HCT116 (cell line): Measurements from ENCODE around the gene MGME1. TPM values are rescaled to one million over a fixed set of nuclear protein-coding genes. Genes with fewer than 3 reads are reported as not detected.

Experiments
- ATAC-seq: fragments of 200-7000 bp; cut with Tn5 transposase; 2 replicates; pipeline ENCODE4 v1.9.1; 2020; ENCODE audit warnings: mild to moderate bottlenecking, moderate library complexity
- BruUV-seq: library from RNA; stranded (reverse); fragments of 400-500 nt; replicated peaks from 2 replicates; lab custom pipeline; 2021; lab: Mats Ljungman, UMichigan
- CTCF ChIA-PET: fragments of 300-600 bp; sonication (Branson Sonifier 250); formaldehyde crosslinking; loops from one replicate; lab custom pipeline; 2021; ENCODE audit warnings: antibody characterized with exemption; lab: Charles Lee
- POLR2A ChIA-PET: fragments of 300-600, 350-600 bp; sonication (Branson Sonifier 250); formaldehyde crosslinking; loops from one replicate; lab custom pipeline; 2021; ENCODE audit warnings: antibody characterized with exemption; lab: Charles Lee
- RAD21 ChIA-PET, 2 experiments: fragments of 300-600 bp; sonication (Branson Sonifier 250); formaldehyde crosslinking; loops; one replicate each; lab custom pipeline; 2023; ENCODE audit warnings: low total read pairs in 2 of 2; ENCODE audit not compliant: uncharacterized antibody in 2 of 2, unreplicated experiment in 2 of 2, low non-redundant PET in 1 of 2; lab: Charles Lee
- DNase-seq: peaks from one replicate; pipeline ENCODE4 v3.0.0-alpha.2; 2010; ENCODE audit warnings: low read depth, low spot score
- H2AFZ ChIP-seq: fragments of 200-600 bp; shearing (Covaris generic), sonication (generic); 2 replicates; pipeline ENCODE4 v1.6.1; 2017; ENCODE audit warnings: low read depth, mixed run types, mixed read lengths, antibody characterized with exemption, low read length; ENCODE audit not compliant: poor library complexity, severe bottlenecking
- H3K27ac ChIP-seq: 2 replicates; pipeline ENCODE4 v1.5.1; 2012; ENCODE audit warnings: low read depth, low read length
- H3K27me3 ChIP-seq: fragments of 200-600 bp; sonication (generic); 2 replicates; pipeline ENCODE4 v1.6.1; 2016; ENCODE audit warnings: mixed run types, low read length, mixed read lengths; ENCODE audit not compliant: insufficient read depth
- H3K36me3 ChIP-seq, 2 experiments: fragments of 200-500 bp in 1 of 2; fragments of 200-600 bp in 1 of 2; sonication (Bioruptor generic) in 1 of 2; sonication (generic) in 1 of 2; 2 replicates each; pipeline versions ENCODE4 v1.5.1 to v1.6.1; 2014 to 2016; ENCODE audit warnings: low read length in 2 of 2, inconsistent platforms in 1 of 2, mixed read lengths in 1 of 2, mixed run types in 1 of 2; ENCODE audit not compliant: insufficient read depth in 2 of 2, control insufficient read depth in 1 of 2
- H3K4me1 ChIP-seq, 2 experiments: fragments of 200-600 bp in 1 of 2; sonication (generic) in 1 of 2; 2 replicates each; pipeline versions ENCODE4 v1.5.1 to v1.6.1; 2012 to 2017; ENCODE audit warnings: low read length in 2 of 2, inconsistent platforms in 1 of 2, mild to moderate bottlenecking in 1 of 2, mixed read lengths in 1 of 2, mixed run types in 1 of 2, moderate library complexity in 1 of 2; ENCODE audit not compliant: insufficient read depth in 2 of 2, control insufficient read depth in 1 of 2
- H3K4me2 ChIP-seq: fragments of 200-600 bp; sonication (generic); 2 replicates; pipeline ENCODE4 v1.6.1; 2017; ENCODE audit warnings: mixed run types, low read length, mixed read lengths
- H3K4me3 ChIP-seq, 2 experiments: fragments of 200-600 bp in 1 of 2; sonication (generic) in 1 of 2; replicated peaks in 1 of 2; 2 replicates each; pipeline ENCODE4 v1.5.1; 2011 to 2016; ENCODE audit warnings: low read length in 2 of 2, control low read depth in 1 of 2, low read depth in 1 of 2, mild to moderate bottlenecking in 1 of 2, mixed read lengths in 1 of 2, mixed run types in 1 of 2
- H3K79me2 ChIP-seq: fragments of 200-600 bp; sonication (generic); 2 replicates; pipeline ENCODE4 v1.6.1; 2017; ENCODE audit warnings: mild to moderate bottlenecking, mixed run types, low read length, moderate library complexity, mixed read lengths; ENCODE audit not compliant: insufficient read depth
- H3K9ac ChIP-seq: fragments of 200-600 bp; sonication (generic); 2 replicates; pipeline ENCODE4 v1.6.1; 2016; ENCODE audit warnings: low read length, mixed read lengths
- H3K9me2 ChIP-seq: fragments of 200-600 bp; sonication (generic), shearing (Covaris generic); 2 replicates; pipeline ENCODE4 v1.6.1; 2017; ENCODE audit warnings: mixed run types, mild to moderate bottlenecking, moderate library complexity; ENCODE audit not compliant: insufficient read depth
- H3K9me3 ChIP-seq, 2 experiments: fragments of 200-500 bp in 1 of 2; fragments of 200-600 bp in 1 of 2; sonication (Bioruptor generic) in 1 of 2; sonication (generic) in 1 of 2; 2 replicates each; pipeline ENCODE4 v1.6.1; 2014 to 2017; ENCODE audit warnings: low read length in 2 of 2, mixed read lengths in 2 of 2, inconsistent platforms in 1 of 2, low read depth in 1 of 2, mild to moderate bottlenecking in 1 of 2, mixed run types in 1 of 2, moderate library complexity in 1 of 2; ENCODE audit not compliant: control insufficient read depth in 1 of 2, insufficient read depth in 1 of 2
- H4K20me1 ChIP-seq: fragments of 200-600 bp; sonication (generic), shearing (Covaris generic); 2 replicates; pipeline ENCODE4 v1.6.1; 2017; ENCODE audit warnings: mixed run types, mild to moderate bottlenecking, moderate library complexity; ENCODE audit not compliant: insufficient read depth
- CBX3 ChIP-seq: IDR thresholded peaks from 2 replicates; pipeline ENCODE4 v1.6.1; 2012; ENCODE audit warnings: low read depth
- CEBPB ChIP-seq: IDR thresholded peaks from 2 replicates; pipeline ENCODE4 v1.6.1; 2012; ENCODE audit warnings: low read depth
- EGR1 ChIP-seq: IDR thresholded peaks from 2 replicates; pipeline ENCODE4 v1.6.1; 2012; ENCODE audit warnings: low read depth
- EZH2 ChIP-seq: fragments of 200-600 bp; sonication (generic); IDR thresholded peaks from 2 replicates; pipeline ENCODE4 v1.6.1; 2017; ENCODE audit warnings: antibody characterized with exemption, mixed run types
- MAX ChIP-seq: IDR thresholded peaks from 2 replicates; pipeline ENCODE4 v1.6.1; 2012
- POLR2A ChIP-seq: IDR thresholded peaks from 2 replicates; pipeline ENCODE4 v1.7.0; 2011; ENCODE audit warnings: borderline replicate concordance; ENCODE audit not compliant: insufficient read depth, insufficient read length; ENCODE audit errors: extremely low read depth
- POLR2AphosphoS5 ChIP-seq: IDR thresholded peaks from 2 replicates; pipeline ENCODE4 v1.6.1; 2011; ENCODE audit warnings: mild to moderate bottlenecking, low read depth, low read length, moderate library complexity
- RAD21 ChIP-seq: IDR thresholded peaks from 2 replicates; pipeline ENCODE4 v1.6.1; 2012; ENCODE audit warnings: low read depth, mild to moderate bottlenecking
- SIN3A ChIP-seq: IDR thresholded peaks from 2 replicates; pipeline ENCODE4 v1.6.1; 2012; ENCODE audit warnings: low read depth
- SP1 ChIP-seq: IDR thresholded peaks from 2 replicates; pipeline ENCODE4 v1.6.1; 2012; ENCODE audit warnings: low read depth
- SRF ChIP-seq: IDR thresholded peaks from 2 replicates; pipeline ENCODE4 v1.6.1; 2012; ENCODE audit warnings: low read depth
- YY1 ChIP-seq: IDR thresholded peaks from 2 replicates; pipeline ENCODE4 v1.6.1; 2011; ENCODE audit warnings: low read length, low read depth, moderate library complexity, mild to moderate bottlenecking; ENCODE audit not compliant: insufficient replicate concordance; ENCODE audit errors: extremely low read depth
- ZFX ChIP-seq: fragments of 450-650 bp; IDR thresholded peaks from 2 replicates; pipeline ENCODE4 v1.6.1; 2017
- ZNF274 ChIP-seq: fragments of 200-500 bp; sonication (Bioruptor generic); IDR thresholded peaks from 2 replicates; pipeline ENCODE4 v1.6.1; 2014; ENCODE audit warnings: mild to moderate bottlenecking, low read depth, low read length, inconsistent platforms
- intact Hi-C: fragments of 100-400 bp; cut with micrococcal nuclease; formaldehyde crosslinking; loops from 2 replicates; pipeline ENCODE4 v1.10.0; 2022
- total RNA-seq: library from RNA; stranded (reverse); gene quantifications from one replicate; pipeline ENCODE4 v1.2.1, GENCODE V29; 2021; ENCODE audit not compliant: unreplicated experiment

Gene MGME1
- total RNA-seq, 1 experiment from 2014 or later, result 37.1 TPM

GRCh38 chr20:17987988-17988387 is 19.2 kb downstream of the MGME1 start:
- Histone ChIP-seq H3K9me3 (no peaks in the 10 kb centered on the region), H3K4me2 (no peak overlapping the region), H3K9ac (no peak overlapping the region), H3K4me3 (no peak overlapping the region), H3K4me1 (0 out of 4 replicates have a peak, but pooled peaks cover 0 to 3% of the 10 kb centered on the region in 2 experiments), H3K27ac (no peak overlapping the region), H3K27me3 (no peaks in the 10 kb centered on the region), H4K20me1 (no peaks in the 10 kb centered on the region), H3K36me3 (peaks cover 14 to 18% of the 10 kb centered on the region in 2 experiments), H3K79me2 (peaks cover 59% of the 10 kb centered on the region), H3K9me2 (no peaks in the 10 kb centered on the region), H2AFZ (no peak overlapping the region)
- BruUV-seq, result no TSS peak
- intact Hi-C loops, result no loop called here
- POLR2A ChIA-PET, result no interaction called here
- no peak for ATAC-seq
- TF ChIP-seq SIN3A, result no peak
- TF ChIP-seq CBX3, result no peak
- TF ChIP-seq EGR1, result no peak
- no peak for TF ChIP-seq POLR2A
- no peak for TF ChIP-seq SP1
- TF ChIP-seq MAX, result no peak
- TF ChIP-seq RAD21, result no peak
- no peak for TF ChIP-seq CEBPB
- TF ChIP-seq YY1, result no peak
- no peak for TF ChIP-seq ZNF274
- TF ChIP-seq SRF, result no peak
- TF ChIP-seq POLR2AphosphoS5, result no peak
- no peak for TF ChIP-seq EZH2
- no peak for TF ChIP-seq ZFX
- DNase-seq, result no peak
- RAD21 ChIA-PET, result no interaction called here
- CTCF ChIA-PET, result no interaction called here
